HL-60/S4 treated with retinoic acid at 250 ng/mL for 4 days and 3 days (cell line): ENCODE measurements around the gene CTSD.
"Not testable (repeated sequence)": the region's sequence is repeated elsewhere in the genome, so short reads cannot be mapped to it uniquely, and the experiment has no call there.

ENCODE experiments used
- in situ Hi-C: fragments of 300-500 bp; cut with MboI; formaldehyde crosslinking; loops from 2 replicates; pipeline ENCODE4 v1.7.0; 2022; ENCODE audit warnings: low sequenced_read_pairs

Gene CTSD

DNA sequence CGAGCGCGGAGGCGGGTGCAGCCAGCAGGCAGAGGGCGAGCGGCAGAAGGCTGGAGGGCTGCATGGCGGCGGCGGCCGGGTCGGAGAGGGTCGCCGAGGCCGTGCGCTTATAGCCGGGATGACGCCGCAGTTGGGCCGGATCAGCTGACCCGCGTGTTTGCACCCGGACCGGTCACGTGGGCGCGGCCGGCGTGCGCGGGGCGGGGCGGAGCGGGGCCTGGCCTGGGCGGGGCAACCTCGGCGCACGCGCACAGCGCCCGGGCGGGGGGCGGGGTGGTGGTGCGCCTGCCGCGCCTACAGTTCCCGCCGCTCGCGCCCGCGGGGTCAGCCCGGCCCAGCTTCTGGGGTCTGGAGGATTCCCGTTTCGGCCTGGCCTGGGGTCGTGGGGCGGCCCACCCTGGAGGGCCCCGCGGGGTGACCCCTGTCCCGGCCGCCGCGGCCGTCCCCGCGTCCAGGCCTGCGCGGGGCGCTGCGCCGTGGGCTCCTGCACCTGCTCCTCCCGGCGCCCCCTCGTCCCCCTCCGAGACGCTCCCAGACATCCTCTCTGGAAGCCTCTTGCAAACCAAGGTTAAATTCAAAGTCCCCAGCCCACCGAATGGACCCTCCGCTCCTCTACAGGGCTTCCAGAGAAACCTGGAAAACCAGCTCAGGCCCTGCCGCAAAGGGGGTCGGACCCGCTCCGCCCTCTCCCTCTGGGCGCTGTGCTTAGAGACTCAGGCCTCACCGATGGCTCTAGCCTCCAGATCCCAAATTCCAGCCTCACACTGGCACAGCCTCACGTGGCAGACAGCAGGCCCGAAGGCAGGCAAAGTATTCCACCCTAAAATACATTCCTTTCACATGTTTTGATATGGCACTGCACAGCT is at the start of gene CTSD:
CTSD (minus strand) TSS at position 132 of the 866 bp plus-strand sequence; CDS start at position 64, 68 bp downstream.
- in situ Hi-C loops = no loop called here

DNA sequence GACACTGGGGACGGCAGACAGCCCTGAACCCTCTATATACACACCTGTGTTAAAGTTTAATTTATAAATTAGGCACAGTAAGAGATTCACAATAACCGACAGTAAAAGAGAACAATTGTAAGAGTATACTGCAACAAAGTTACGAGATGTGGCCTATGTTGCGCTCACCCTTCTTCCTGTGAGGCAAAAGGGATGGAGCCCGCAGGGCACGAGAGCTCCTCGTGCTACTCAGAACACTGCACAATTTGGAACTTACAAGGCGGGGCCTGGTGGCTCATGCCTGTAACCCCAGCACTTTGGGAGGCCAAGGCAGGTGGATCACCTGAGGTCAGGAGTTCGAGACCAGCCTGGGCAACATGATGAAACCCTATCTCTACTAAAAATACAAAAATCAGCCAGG is 49.6 kb upstream of the CTSD start:
- in situ Hi-C loops = not testable (repeated sequence)

DNA sequence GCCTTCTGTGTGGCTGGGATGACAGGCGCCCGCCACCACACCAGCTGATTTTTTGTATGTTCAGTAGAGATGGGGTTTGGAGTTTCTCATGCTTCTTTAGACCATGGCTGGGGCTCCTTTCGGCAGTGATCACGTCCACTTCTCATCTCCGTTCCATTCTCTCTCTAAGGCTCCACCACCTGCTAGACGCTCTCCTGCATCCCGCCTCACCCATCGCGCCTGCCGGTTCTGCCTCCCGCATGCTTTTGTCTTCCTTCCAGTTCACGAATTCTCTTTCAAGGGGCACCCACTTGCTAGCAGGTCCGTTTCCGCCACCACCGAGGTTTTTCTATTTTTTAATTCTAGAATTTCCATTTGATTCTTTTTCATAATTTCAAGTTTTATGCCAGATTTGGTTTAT is 49.1 kb upstream of the CTSD start:
- in situ Hi-C loops = no loop called here

GRCh38 chr11:1812274-1812673 is 48.5 kb upstream of the CTSD start:
- in situ Hi-C loops = no loop called here

- in situ Hi-C loops = no loop called here
Measured at GRCh38 chr11:1810761-1811160, 47.0 kb upstream of the CTSD start.

- in situ Hi-C loops = no loop called here
Measured at GRCh38 chr11:1807264-1807995, 43.7 kb upstream of the CTSD start.

- in situ Hi-C loops = no loop called here
Measured at GRCh38 chr11:1805525-1805924, 41.8 kb upstream of the CTSD start.

DNA sequence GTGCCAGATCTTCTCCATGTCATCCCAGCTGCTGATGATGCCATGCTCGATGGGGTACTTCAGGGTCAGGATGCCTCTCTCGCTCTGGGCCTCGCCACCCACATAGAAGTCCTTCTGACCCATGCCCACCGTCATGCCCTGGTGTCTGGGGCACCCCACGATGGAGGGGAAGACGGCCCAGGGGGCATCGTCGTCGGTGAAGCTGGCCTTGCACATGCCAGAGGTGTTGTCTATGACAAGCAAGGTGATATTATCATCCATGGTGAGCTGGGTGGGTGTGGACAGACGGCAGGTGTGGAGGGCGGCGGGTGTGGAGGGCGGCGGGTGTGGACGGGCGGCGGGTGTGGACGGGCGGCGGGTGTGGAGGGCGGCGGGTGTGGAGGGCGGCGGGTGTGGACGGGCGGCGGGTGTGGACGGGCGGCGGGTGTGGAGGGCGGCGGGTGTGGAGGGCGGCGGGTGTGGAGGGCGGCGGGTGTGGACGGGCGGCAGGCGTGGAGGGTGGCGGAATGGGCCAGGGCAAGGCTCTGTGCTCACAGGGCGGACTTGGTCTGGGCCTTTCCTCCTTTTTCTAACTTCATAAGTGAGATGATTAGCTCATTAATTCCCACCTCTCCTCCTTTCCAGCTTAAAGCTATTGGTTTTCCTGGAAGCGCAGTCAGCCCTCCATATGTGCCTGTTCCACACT is 40.2 kb upstream of the CTSD start:
- in situ Hi-C loops = not testable (repeated sequence)

DNA sequence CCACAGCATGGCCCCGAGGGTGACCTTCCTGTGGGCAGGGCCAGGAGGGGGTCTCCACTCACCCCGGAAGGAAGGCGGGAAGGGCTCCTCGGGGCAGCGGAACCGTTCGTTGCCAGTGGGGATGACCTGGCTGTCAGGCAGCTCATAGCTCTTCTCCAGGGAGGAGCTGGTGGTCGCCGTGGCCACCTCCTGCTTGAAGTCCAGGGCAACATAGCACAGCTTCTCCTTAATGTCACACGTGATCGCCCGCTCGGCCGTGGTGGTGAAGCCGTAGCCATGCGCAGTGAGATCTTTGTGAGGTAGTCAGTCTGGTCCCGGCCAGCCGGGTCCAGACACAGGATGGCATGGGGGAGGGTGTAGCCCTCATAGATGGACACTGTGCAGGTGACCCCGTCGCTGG is 39.5 kb upstream of the CTSD start:
- in situ Hi-C loops = no loop called here

DNA sequence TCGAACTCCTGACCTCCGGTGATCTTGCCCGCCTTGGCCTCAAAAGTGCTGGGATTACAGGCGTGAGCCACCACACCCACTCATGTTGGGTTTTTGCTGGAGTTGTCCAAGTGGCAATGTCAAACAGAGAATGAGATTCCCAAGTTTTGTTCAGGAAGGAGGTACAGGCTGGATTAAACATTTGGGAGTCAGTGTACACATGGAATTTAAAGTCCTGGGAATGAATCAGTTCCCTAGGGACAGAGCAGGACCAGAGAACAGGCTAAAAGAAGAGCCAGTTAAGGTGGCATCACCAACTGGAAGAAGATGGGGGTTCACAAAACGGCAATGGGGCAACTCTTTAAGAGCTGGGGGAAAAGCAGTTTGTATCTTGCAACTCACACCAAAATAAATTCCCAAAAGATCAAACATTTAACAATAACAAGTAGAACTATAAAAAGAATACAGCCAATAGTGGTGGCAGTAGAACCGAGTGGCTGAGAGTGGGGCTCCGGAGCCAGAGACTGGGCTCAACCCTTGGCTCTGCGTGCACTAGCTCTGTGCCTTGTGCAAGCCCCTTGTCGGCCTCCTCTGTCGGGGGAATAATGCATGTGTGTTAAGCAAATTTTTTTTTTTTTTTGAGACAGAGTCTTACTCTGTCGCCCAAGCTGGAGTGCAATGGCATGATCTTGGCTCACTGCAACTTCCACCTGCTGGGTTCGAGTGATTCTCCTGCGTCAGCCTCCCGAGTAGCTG is 33.8 kb upstream of the CTSD start:
- in situ Hi-C loops = no loop called here

DNA sequence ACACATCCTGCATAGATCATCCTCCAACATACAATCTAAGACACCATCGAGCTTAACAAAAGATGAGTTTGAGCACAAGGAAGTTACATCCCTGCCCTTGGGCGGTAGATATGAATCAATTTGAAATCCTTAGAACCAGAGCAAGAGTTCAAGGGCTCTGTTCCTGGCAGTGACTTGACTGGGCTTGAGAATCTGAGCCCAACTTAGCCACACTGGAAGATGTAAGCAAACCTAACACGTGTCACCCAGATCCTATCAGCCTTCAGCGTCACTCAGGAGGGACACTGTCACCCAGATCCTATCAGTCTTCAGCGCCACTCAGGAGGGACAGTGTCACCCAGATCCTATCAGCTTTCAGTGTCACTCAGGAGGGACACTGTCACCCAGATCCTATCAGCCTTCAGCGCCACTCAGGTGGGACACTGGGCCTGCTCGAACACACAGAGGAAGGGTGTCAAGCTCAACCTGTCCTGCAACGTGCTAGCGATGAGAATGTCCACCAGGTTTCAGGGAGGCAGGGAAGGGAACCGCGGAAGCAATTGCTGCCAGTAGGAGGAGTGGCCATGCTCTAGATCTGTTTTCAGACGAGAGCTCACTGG is 32.8 kb upstream of the CTSD start:
- in situ Hi-C loops = no loop called here

- in situ Hi-C loops = no loop called here
Measured at GRCh38 chr11:1793081-1793480, 29.4 kb upstream of the CTSD start.

- in situ Hi-C loops = no loop called here
Measured at GRCh38 chr11:1792461-1792860, 28.7 kb upstream of the CTSD start.

DNA sequence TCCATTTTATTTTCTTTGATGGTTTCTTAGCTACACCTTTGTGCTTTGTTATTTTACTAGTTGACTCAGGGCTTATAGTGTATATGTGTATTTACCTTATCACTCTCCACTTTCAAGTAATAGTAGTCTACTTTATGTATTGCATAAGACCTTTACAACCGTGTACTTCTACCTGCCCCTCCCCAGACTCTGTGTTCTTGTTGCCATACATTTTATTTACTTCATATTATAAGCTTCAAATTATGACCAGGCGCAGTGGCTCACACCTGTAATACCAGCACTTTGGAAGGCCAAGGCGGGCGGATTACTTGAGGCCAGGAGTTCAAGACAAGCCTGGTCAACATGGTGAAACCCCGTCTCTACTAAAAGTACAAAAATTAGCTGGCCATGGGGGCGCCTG is 28.2 kb upstream of the CTSD start:
- in situ Hi-C loops = no loop called here

- in situ Hi-C loops = no loop called here
Measured at GRCh38 chr11:1786466-1786865, 22.7 kb upstream of the CTSD start.

DNA sequence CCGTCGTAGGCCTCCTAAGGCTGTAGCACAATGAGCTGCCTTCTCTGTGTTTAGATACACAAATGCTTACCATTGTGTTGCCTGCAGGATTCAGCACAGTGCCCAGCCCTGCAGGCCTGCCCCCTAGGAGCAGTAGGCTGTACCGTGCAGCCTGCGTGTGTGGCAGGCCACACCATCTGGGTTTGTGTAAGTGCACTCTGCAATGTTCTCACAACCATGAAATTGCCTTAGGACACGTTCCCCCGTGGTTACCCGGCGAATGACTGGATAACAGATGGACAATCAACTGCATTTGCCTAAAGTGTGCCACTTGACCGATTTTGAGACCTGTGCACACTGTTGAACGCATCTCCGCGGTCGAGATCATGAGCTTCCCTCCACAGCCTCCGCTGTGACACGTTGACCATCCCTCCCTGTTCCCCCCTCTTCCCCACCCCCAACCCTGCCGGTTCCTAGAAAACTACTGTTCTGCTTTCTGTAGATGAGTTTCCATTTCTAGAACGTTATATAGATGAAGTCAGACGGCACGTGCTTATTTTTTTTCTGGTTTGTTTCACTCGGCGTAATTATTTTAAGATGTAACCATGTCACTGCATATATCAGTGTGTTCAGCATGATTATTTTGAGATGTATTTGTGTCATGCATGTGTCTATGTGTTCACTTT is 22.2 kb upstream of the CTSD start:
- in situ Hi-C loops = no loop called here

DNA sequence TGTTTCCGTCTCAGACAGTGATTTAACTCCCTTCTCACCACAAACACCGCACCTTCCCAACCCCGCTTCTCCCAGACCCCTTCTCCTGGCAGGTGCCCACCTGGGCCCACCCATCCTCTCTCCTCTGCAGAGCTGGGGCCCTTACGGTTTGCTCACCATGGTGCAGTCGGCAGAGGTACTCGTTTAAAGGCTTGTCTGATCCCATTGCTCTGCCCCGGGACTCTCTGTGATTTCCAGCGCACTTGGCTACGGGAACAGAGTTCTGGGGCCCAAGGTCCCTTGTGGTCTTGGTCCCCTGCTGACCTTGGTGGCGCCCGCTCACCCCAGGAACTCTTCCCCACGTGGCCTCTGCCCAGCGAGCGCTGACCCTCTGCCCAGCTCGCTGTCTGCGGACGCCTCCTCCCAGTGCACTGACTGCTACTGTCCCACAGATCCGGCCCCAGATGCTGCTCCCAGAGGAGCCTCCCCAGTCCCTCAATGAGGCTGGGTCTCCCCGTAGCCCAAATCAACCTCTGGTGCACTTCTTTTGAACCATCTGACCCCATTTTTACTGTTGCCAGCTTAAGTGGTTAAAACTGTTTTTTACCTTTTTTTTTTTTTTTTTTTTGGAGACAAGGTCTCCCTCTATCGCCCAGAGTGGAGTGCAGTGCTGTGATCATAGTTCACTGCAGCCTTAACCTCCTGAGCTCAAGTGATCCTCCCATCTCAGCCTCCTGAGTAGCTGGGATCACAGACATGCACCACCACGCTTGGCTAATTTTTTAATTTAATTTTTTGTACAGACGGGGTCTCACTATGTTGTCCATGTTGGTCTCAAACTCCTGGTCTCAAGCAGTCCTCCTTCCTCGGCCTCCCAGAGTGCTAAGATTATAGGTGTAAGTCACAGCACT is 21.3 kb upstream of the CTSD start:
- in situ Hi-C loops = no loop called here

DNA sequence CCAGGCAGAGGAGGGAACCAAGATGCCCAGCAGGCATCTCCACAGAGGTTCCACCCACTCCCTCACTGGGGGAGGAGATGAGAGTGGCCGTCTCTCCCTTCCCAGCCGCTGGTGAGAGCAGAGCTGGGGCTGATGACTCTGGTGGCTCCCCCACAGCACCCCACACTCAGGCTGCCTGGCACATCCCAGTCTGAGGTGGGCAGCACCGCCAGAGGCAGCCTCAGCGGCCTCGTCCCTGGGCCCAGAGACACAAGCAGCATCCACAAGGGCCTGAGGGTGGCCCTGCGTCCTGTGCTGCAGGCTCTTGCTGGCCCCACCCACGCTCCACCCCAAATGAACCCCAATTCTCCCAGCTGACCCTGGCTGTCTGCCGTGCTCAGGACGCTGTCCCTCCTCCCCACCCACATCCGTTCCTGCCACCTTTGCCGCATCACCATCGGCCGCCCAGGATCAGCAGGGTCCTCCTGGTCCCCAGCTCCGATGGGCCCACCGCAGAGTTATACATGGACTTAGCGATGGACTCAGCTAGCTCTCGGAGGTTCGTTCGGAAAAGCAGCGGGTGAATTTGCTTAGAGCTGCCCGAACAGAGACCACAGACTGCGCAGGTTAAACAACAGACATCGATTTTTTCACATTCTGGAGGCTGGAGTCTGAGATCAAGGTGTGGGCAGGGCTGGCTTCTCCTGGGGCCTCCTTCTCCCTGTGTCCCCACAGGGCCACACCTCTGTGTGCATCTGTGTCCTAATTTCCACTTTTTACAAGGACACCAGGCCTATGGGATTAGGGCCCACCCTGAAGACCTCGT is 20.2 kb upstream of the CTSD start:
- in situ Hi-C loops = no loop called here
